ENCODE data around the gene ATG14. TPM values are rescaled to one million over a fixed set of nuclear protein-coding genes. Genes with fewer than 3 reads are reported as not detected.
A peak's percentile ranks its signal among the peaks of the same experiment; 100 is the strongest.

ATG14 gene
- total and polyA plus RNA-seq, 2 of the 13 experiments (the other 11 are each of a cell fraction or from before 2014, with no cell fraction given): 7.2 to 9.1 TPM

DNA sequence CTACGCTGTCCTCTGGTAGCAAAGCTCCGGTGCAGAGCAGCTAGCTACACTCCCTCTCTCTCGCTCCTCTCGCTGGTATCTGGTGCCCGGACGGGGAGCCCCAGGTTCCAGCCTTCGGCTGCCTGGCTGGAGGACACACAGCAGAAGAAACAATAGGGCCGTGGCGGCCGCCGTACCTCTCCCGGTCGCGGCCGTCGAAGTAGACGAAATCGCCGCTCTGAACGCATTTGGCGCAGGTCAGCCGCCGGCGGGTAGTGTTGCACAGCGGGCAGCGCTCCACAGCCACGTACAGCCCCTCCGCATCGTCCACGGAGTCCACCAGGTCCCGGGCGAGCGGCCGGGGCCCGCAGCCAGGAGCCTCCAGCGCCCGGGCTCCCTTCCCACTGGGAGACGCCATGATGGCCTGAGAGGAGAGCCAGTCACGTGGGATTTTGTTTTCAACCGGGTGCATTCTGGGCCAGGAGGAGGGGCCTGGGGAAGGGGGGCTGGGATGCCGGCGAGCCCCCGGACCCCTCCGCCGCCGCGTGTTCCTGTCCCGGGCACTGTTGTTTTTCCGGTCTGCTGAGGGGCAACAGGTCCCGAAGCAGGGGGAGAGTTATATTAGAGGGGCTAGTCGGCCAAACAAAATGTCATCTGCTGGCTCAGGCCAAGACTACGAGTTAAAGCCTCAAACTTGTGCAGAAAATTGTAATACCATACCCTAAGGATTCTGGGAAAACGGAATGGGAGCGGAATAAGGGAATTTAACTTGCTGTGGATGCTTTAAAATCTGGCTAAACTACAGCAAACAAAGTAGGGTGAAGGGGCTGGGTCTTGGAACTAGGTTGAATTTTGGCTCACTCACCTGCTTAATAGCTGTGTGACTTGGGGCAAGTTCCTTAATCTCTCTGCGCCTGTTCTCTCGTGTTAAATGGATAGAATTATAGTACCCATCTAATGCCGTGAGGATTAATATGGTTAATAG, at the start of gene ATG14 (continued):
- TF ChIP-seq CCAR2 (optimal IDR thresholded peaks at IDR 0.05; ENCODE audit: low read depth, low read length) (no peak), ISX (CRISPR knock-in tag; conservative IDR thresholded peaks at IDR 0.05) (0 out of 2 replicates have a peak, but pooled peaks have one; percentile 63), ZNF609 (CRISPR knock-in tag; IDR thresholded peaks at IDR 0.05; ENCODE audit: borderline replicate concordance) (no peak; the same call in 1 of the 2 replicates), SKI (IDR thresholded peaks at IDR 0.05; ENCODE audit: partially characterized antibody) (no peak), GLI4 (CRISPR knock-in tag; IDR thresholded peaks at IDR 0.05; ENCODE audit: borderline replicate concordance) (no peak), ZNF225 (CRISPR knock-in tag; IDR thresholded peaks at IDR 0.05) (peak; percentile 41; the same call in 1 of the 2 replicates), ZKSCAN8 (CRISPR knock-in tag; IDR thresholded peaks at IDR 0.05; ENCODE audit: borderline replicate concordance) (no peak), ZNF282 (IDR thresholded peaks at IDR 0.05; ENCODE audit: partially characterized antibody) (no peak), FOXP1 (IDR thresholded peaks at IDR 0.05) (no peak), FOXP1 (CRISPR knock-in tag; IDR thresholded peaks at IDR 0.05) (peak; percentile 45), RBM22 (optimal IDR thresholded peaks at IDR 0.05; ENCODE audit: low read length) (no peak), RBAK (CRISPR knock-in tag; IDR thresholded peaks at IDR 0.05) (no peak), TARDBP (CRISPR knock-in tag; IDR thresholded peaks at IDR 0.05) (peak; percentile 73), FOXA1 (IDR thresholded peaks at IDR 0.05) (no peak), FOXA1 (CRISPR knock-in tag; IDR thresholded peaks at IDR 0.05) (no peak), ZNF335 (CRISPR knock-in tag; IDR thresholded peaks at IDR 0.05) (peak; percentile 35; the same call in 1 of the 2 replicates), ZNF431 (CRISPR knock-in tag; IDR thresholded peaks at IDR 0.05; ENCODE audit: borderline replicate concordance, low read depth) (no peak), ZNF564 (CRISPR knock-in tag; IDR thresholded peaks at IDR 0.05) (no peak), TIGD3 (CRISPR knock-in tag; IDR thresholded peaks at IDR 0.05; ENCODE audit: borderline replicate concordance) (no peak), ZNF674 (CRISPR knock-in tag; IDR thresholded peaks at IDR 0.05; ENCODE audit: low read depth) (no peak), MXD4 (CRISPR knock-in tag; IDR thresholded peaks at IDR 0.05) (peak; percentile 64; the same call in 1 of the 2 replicates), CEBPB (IDR thresholded peaks at IDR 0.05; ENCODE audit: borderline replicate concordance, low read depth, low read length) (no peak)
- TF ChIP-seq, protein P1, sequence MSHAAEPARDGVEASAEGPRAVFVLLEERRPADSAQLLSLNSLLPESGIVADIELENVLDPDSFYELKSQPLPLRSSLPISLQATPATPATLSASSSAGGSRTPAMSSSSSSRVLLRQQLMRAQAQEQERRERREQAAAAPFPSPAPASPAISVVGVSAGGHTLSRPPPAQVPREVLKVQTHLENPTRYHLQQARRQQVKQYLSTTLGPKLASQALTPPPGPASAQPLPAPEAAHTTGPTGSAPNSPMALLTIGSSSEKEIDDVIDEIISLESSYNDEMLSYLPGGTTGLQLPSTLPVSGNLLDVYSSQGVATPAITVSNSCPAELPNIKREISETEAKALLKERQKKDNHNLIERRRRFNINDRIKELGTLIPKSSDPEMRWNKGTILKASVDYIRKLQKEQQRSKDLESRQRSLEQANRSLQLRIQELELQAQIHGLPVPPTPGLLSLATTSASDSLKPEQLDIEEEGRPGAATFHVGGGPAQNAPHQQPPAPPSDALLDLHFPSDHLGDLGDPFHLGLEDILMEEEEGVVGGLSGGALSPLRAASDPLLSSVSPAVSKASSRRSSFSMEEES (CRISPR knock-in tag; IDR thresholded peaks at IDR 0.05): peak; percentile 63; the same call in 1 of the 2 replicates

Measured in HepG2 (cell line).